H9 (cell line): ENCODE data around the gene GABBR2. TPM values are rescaled to one million over a fixed set of nuclear protein-coding genes. Genes with fewer than 3 reads are reported as not detected.

Experiments
- DNase-seq: peaks from one replicate; pipeline ENCODE4 v3.0.0-alpha.2; 2017
- H2AFZ ChIP-seq: one replicate; pipeline ENCODE4 v1.6.1; 2013; ENCODE audit warnings: mild to moderate bottlenecking, low read length, control low read depth, moderate library complexity
- H2AK5ac ChIP-seq: 2 replicates; pipeline ENCODE4 v1.6.1; 2013; ENCODE audit warnings: low read length, control low read depth, mixed read lengths; ENCODE audit not compliant: insufficient read length
- H2BK120ac ChIP-seq: one replicate; pipeline ENCODE4 v1.6.1; 2013; ENCODE audit warnings: low read depth, mild to moderate bottlenecking, low read length, control low read depth, inconsistent platforms; ENCODE audit not compliant: poor library complexity, severe bottlenecking
- H2BK12ac ChIP-seq: 2 replicates; pipeline ENCODE4 v1.6.1; 2013; ENCODE audit warnings: low read length, control low read depth, mixed read lengths, low read depth; ENCODE audit not compliant: insufficient read length
- H2BK15ac ChIP-seq: 2 replicates; pipeline ENCODE4 v1.6.1; 2013; ENCODE audit warnings: low read depth, low read length, control low read depth
- H2BK20ac ChIP-seq: one replicate; pipeline ENCODE4 v1.6.1; 2013; ENCODE audit warnings: low read depth, mild to moderate bottlenecking, low read length, control low read depth, inconsistent platforms; ENCODE audit not compliant: poor library complexity, severe bottlenecking
- H2BK5ac ChIP-seq: 2 replicates; pipeline ENCODE4 v1.6.1; 2013; ENCODE audit warnings: low read length, control low read depth, mixed read lengths; ENCODE audit not compliant: insufficient read length
- H3K14ac ChIP-seq: 2 replicates; pipeline ENCODE4 v1.6.1; 2013; ENCODE audit warnings: low read length, control low read depth; ENCODE audit not compliant: insufficient read depth
- H3K18ac ChIP-seq: 2 replicates; pipeline ENCODE4 v1.6.1; 2013; ENCODE audit warnings: low read depth, mild to moderate bottlenecking, mixed read lengths, low read length, control low read depth; ENCODE audit not compliant: insufficient read length
- H3K23ac ChIP-seq: 2 replicates; pipeline ENCODE4 v1.6.1; 2013; ENCODE audit warnings: low read length, control low read depth, mixed read lengths, low read depth; ENCODE audit not compliant: insufficient read length
- H3K23me2 ChIP-seq: 2 replicates; pipeline ENCODE4 v1.6.1; 2013; ENCODE audit warnings: low read depth, mild to moderate bottlenecking, mixed read lengths, low read length, control low read depth; ENCODE audit not compliant: insufficient read length, poor library complexity, severe bottlenecking
- H3K27ac ChIP-seq: 2 replicates; pipeline ENCODE4 v1.5.1; 2013; ENCODE audit warnings: low read length, control low read depth, mixed read lengths, low read depth; ENCODE audit not compliant: insufficient read length
- H3K27me3 ChIP-seq: 2 replicates; pipeline ENCODE4 v1.6.1; 2013; ENCODE audit warnings: low read length, control low read depth, inconsistent platforms; ENCODE audit not compliant: insufficient read depth
- H3K4ac ChIP-seq: 2 replicates; pipeline ENCODE4 v1.6.1; 2013; ENCODE audit warnings: low read depth, mild to moderate bottlenecking, control low read depth, inconsistent platforms, low read length, moderate library complexity
- H3K4me1 ChIP-seq: 2 replicates; pipeline ENCODE4 v1.6.1; 2013; ENCODE audit warnings: low read length, control low read depth, inconsistent platforms; ENCODE audit not compliant: insufficient read depth
- H3K4me2 ChIP-seq: 2 replicates; pipeline ENCODE4 v1.6.1; 2013; ENCODE audit warnings: low read length, control low read depth, mixed read lengths; ENCODE audit not compliant: insufficient read length, insufficient read depth
- H3K56ac ChIP-seq: 2 replicates; pipeline ENCODE4 v1.6.1; 2013; ENCODE audit warnings: low read depth, mild to moderate bottlenecking, mixed read lengths, low read length, control low read depth; ENCODE audit not compliant: insufficient read length
- H3K79me1 ChIP-seq: 2 replicates; pipeline ENCODE4 v1.6.1; 2013; ENCODE audit warnings: low read depth, mild to moderate bottlenecking, moderate library complexity, low read length, control low read depth, inconsistent platforms; ENCODE audit not compliant: insufficient read depth, poor library complexity, severe bottlenecking
- H3K79me2 ChIP-seq: 2 replicates; pipeline ENCODE4 v1.6.1; 2013; ENCODE audit warnings: low read length, control low read depth, inconsistent platforms; ENCODE audit not compliant: insufficient read depth
- H3K9ac ChIP-seq: 2 replicates; pipeline ENCODE4 v1.6.1; 2013; ENCODE audit warnings: low read length, control low read depth, mixed read lengths; ENCODE audit not compliant: insufficient read length; ENCODE audit errors: extremely low read depth
- H3K9me3 ChIP-seq: one replicate; pipeline ENCODE4 v1.6.1; 2013; ENCODE audit warnings: low read depth, low read length, inconsistent platforms; ENCODE audit not compliant: control insufficient read depth
- H3T11ph ChIP-seq: one replicate; pipeline ENCODE4 v1.6.1; 2013; ENCODE audit warnings: mild to moderate bottlenecking, low read length, control low read depth, inconsistent platforms
- H4K20me1 ChIP-seq: one replicate; pipeline ENCODE4 v1.6.1; 2013; ENCODE audit not compliant: control insufficient read depth, insufficient read length, insufficient read depth
- H4K5ac ChIP-seq: 2 replicates; pipeline ENCODE4 v1.6.1; 2013; ENCODE audit warnings: low read depth, mild to moderate bottlenecking, mixed read lengths, low read length, control low read depth; ENCODE audit not compliant: insufficient read length
- H4K8ac ChIP-seq: replicated peaks from 2 replicates; pipeline ENCODE4 v1.6.1; 2013; ENCODE audit warnings: low read length, control low read depth, mixed read lengths, low read depth; ENCODE audit not compliant: insufficient read length
- H4K91ac ChIP-seq: 2 replicates; pipeline ENCODE4 v1.6.1; 2013; ENCODE audit warnings: low read depth, mild to moderate bottlenecking, moderate library complexity, mixed read lengths, low read length, control low read depth; ENCODE audit not compliant: insufficient read length
- H3K27ac Mint-ChIP-seq, 3 experiments: 2 replicates in 2 of 3; 3 replicates in 1 of 3; pipeline ENCODE4 v1.8.0; 2020 to 2021; ENCODE audit warnings: mixed read lengths in 3 of 3, mild to moderate bottlenecking in 1 of 3, moderate library complexity in 1 of 3
- H3K27me3 Mint-ChIP-seq: 2 replicates; pipeline ENCODE4 v1.8.0; 2021; ENCODE audit warnings: low read depth, mild to moderate bottlenecking, moderate library complexity, mixed read lengths
- H3K36me3 Mint-ChIP-seq, 3 experiments: 2 replicates in 2 of 3; 3 replicates in 1 of 3; pipeline ENCODE4 v1.8.0; 2020 to 2021; ENCODE audit warnings: low read depth in 3 of 3, mixed read lengths in 3 of 3; ENCODE audit not compliant: insufficient read depth in 1 of 3
- H3K4me1 Mint-ChIP-seq, 2 experiments: 2 replicates each; pipeline ENCODE4 v1.8.0; 2020; ENCODE audit warnings: mixed read lengths in 2 of 2
- H3K4me3 Mint-ChIP-seq, 2 experiments: 2 replicates in 1 of 2; 3 replicates in 1 of 2; pipeline ENCODE4 v1.8.0; 2020 to 2021; ENCODE audit warnings: mild to moderate bottlenecking in 2 of 2, mixed read lengths in 2 of 2, moderate library complexity in 1 of 2
- H3K9me3 Mint-ChIP-seq, 2 experiments: 2 replicates in 1 of 2; 3 replicates in 1 of 2; pipeline ENCODE4 v1.8.0; 2020; ENCODE audit warnings: mild to moderate bottlenecking in 2 of 2, mixed read lengths in 2 of 2, moderate library complexity in 1 of 2
- WGBS: extraction: QIAGEN DNeasy Blood & Tissue Kit; methylation state at CpG from one replicate; pipeline ENCODE4 v1.1.7; 2013; ENCODE audit warnings: missing lambda C conversion rate, low lambda C conversion rate, mixed read lengths; ENCODE audit not compliant: insufficient read length; ENCODE audit errors: extremely low coverage; 5-methylcytosine and 5-hydroxymethylcytosine counted together
- total RNA-seq: library from RNA; stranded (reverse); gene quantifications from 2 replicates; pipeline ENCODE4 v1.2.1, GENCODE V29; 2021
- TF ChIP-seq, protein P1 (sequence below): fragments of 200-600 bp; sonication (generic); conservative IDR thresholded peaks from 3 replicates; pipeline ENCODE4 v1.8.0; 2021; ENCODE audit warnings: antibody characterized with exemption, mild to moderate bottlenecking

The GABBR2 gene
- total RNA-seq, 1 experiment from 2014 or later: 0.66 TPM

DNA sequence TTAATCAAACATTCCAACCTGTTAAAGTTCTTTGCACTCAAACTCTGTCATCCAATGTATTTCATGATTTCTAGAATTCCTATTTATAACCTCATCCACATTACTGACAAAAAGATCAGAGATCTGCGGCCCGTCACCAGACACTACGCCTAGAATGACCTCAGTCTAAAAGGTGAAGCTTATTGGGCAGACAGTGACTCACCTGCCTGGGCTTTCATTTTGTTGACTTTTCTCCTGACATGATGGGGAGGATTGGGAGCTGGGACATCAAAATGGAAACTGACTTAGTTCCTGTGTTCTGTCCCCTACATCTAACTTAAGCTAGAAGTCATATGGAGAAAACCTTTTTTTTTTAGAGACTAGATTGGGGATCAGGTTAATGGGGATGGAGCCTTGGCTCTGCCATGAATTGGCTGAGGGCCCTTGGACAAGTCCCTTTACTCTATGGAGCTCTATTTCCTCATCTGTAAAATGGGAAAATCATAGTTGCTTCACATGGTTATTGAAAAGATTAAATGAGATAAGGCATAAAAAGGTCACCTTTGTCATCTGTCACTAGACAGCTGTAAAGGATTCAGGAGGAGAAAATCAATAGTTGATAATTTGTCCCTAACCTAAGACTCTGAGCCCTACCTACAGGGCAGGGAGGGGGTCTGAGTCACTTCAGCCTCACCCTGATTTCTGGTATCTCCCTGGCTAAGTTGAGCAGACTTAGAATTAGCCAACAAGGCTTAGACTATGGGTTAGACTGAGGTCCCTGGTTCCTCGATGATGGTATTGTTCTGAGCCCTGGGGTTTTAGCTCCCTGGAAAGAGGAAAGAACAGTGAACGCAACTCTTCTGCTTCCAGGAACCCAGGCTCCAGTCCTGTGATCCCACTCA, 228.5 kb downstream of the GABBR2 start:
- H3K36me3 Mint-ChIP-seq: no peaks in the 10 kb centered on the region
- no peak overlapping the region for H2AK5ac ChIP-seq
- 0 out of 2 replicates have a peak, but pooled peaks cover 1% of the 10 kb centered on the region for H3K27me3 ChIP-seq
- no peaks in the 10 kb centered on the region for H4K20me1 ChIP-seq
- no peak overlapping the region for H3K4me2 ChIP-seq
- no peak overlapping the region for H3K27ac Mint-ChIP-seq
- no peak overlapping the region for H3T11ph ChIP-seq
- H2BK12ac ChIP-seq: no peak overlapping the region
- H3K27me3 Mint-ChIP-seq: peaks cover 11% of the 10 kb centered on the region
- H3K4me1 ChIP-seq: no peaks in the 10 kb centered on the region
- H3K23me2 ChIP-seq: no peaks in the 10 kb centered on the region
- no peak overlapping the region for H3K18ac ChIP-seq
- no peak overlapping the region for H3K9ac ChIP-seq
- H3K9me3 ChIP-seq: no peaks in the 10 kb centered on the region
- H3K14ac ChIP-seq: no peak overlapping the region
- H4K91ac ChIP-seq: no peak overlapping the region
- H3K9me3 Mint-ChIP-seq: no peaks in the 10 kb centered on the region
- no peaks in the 10 kb centered on the region; a peak in 1 of 4 replicates for H3K4me1 Mint-ChIP-seq
- no peak overlapping the region for H2BK15ac ChIP-seq
- no peaks in the 10 kb centered on the region for H3K79me1 ChIP-seq
- no peak overlapping the region for H2BK20ac ChIP-seq
- no peak overlapping the region for H4K8ac ChIP-seq
- H3K56ac ChIP-seq: no peak overlapping the region
- TF ChIP-seq, protein P1, sequence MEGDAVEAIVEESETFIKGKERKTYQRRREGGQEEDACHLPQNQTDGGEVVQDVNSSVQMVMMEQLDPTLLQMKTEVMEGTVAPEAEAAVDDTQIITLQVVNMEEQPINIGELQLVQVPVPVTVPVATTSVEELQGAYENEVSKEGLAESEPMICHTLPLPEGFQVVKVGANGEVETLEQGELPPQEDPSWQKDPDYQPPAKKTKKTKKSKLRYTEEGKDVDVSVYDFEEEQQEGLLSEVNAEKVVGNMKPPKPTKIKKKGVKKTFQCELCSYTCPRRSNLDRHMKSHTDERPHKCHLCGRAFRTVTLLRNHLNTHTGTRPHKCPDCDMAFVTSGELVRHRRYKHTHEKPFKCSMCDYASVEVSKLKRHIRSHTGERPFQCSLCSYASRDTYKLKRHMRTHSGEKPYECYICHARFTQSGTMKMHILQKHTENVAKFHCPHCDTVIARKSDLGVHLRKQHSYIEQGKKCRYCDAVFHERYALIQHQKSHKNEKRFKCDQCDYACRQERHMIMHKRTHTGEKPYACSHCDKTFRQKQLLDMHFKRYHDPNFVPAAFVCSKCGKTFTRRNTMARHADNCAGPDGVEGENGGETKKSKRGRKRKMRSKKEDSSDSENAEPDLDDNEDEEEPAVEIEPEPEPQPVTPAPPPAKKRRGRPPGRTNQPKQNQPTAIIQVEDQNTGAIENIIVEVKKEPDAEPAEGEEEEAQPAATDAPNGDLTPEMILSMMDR: no peak
- no peaks in the 10 kb centered on the region for H3K79me2 ChIP-seq
- H2AFZ ChIP-seq: no peak overlapping the region
- no CpG with 5 or more reads among the region's 5 CpGs for WGBS
- DNase-seq: no peak
- no peak overlapping the region for H3K27ac ChIP-seq
- no peak overlapping the region for H3K4me3 Mint-ChIP-seq
- H4K5ac ChIP-seq: no peak overlapping the region
- no peak overlapping the region for H2BK5ac ChIP-seq
- no peak overlapping the region for H3K23ac ChIP-seq
- H3K4ac ChIP-seq: no peak overlapping the region
- H2BK120ac ChIP-seq: no peak overlapping the region
